GM23248 (cell line): ENCODE results near the gene CPNE4.

Source experiments
- EZH2 ChIP-seq: fragments of 200-600 bp; sonication (generic); IDR thresholded peaks from 2 replicates; pipeline ENCODE4 v1.6.1; 2018; ENCODE audit warnings: antibody characterized with exemption, mild to moderate bottlenecking; ENCODE audit not compliant: insufficient read depth, poor library complexity, severe bottlenecking
- EZH2phosphoT487 ChIP-seq: fragments of 200-600 bp; sonication (generic); IDR thresholded peaks from 2 replicates; pipeline ENCODE4 v1.6.1; 2018; ENCODE audit warnings: antibody characterized with exemption, moderate library complexity, mild to moderate bottlenecking, low read depth; ENCODE audit not compliant: insufficient read depth

- TF ChIP-seq EZH2: no peak
- no peak for TF ChIP-seq EZH2phosphoT487
These were observed 424.6 kb downstream of the CPNE4 start for GRCh38 chr3:131610174-131610573.
